DMS 273 (cell line): ENCODE measurements around the gene KCNK18.
A peak's percentile ranks its signal among the peaks of the same experiment; 100 is the strongest.

ENCODE experiments used
- DNase-seq: peaks from one replicate; lab custom pipeline; 2025; ENCODE audit not compliant: unreplicated experiment; lab: John Stamatoyannopoulos, UW

The KCNK18 gene

DNA sequence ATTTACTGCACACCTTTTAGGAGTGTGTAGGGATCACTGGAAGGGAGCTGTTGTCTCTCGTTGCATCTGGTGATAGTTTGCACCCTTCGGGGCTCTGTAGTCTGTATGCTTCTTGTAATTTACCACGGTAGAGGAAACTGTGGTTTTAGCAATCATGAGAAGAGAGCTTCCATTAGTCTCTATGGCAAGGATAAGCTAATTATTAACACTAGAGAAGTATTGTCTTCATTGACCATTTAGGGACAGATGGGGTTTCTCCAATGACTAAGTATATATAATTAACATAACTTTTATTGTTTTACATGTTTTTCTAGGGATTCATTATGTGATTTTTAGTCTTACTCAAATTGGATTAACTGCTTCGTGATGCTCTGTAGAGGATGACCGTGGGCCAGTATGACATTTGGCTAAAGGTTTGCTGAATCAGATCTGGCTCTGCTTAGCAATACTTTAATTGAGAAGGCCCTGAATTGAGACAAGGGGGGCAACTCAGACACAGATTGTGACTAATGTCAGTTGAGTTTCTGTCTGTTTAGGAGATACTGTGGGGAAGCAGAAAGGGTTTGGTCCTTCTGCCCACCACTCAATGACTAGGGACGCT is 52.3 kb downstream of the KCNK18 start:
- no peak for DNase-seq

DNA sequence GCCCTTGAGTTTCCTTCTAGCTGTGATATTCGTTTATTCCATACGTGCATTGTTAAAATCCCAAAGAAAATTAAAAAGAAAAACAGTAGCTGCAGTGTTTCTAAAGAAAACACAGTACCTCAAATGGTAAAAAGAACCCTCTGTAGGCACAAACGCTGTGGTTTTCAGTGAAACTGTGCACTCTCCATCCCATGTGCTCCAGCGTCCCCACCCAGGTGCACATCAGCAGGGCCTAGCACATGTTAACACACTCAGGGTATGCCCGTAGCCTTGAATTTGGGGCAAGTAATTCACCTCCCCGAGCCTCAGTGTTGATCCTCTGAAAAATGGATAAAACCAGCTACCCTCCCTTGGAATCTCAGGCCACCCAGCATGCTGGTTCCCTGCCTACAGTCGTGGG is 53.1 kb downstream of the KCNK18 start:
- DNase-seq, result no peak

DNA sequence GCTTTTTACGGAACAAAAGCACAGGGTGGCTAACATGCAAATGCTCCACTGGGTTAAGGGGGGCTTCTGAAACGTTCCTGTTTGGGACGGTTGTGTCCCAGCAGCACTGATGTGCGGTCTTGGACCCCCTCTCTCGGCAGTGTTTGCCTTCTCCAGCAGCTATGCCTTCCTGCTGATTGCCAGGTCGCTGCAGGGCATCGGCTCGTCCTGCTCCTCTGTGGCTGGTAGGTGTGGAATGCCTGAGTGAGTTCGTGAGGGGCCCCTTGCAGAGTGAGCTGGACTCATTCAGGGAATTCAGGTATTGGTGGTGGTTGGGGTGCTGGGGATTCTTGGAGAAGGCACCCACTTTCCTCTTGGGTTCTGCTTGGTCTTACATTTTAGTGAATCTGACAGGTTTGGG is 56.6 kb downstream of the KCNK18 start:
- no peak for DNase-seq

DNA sequence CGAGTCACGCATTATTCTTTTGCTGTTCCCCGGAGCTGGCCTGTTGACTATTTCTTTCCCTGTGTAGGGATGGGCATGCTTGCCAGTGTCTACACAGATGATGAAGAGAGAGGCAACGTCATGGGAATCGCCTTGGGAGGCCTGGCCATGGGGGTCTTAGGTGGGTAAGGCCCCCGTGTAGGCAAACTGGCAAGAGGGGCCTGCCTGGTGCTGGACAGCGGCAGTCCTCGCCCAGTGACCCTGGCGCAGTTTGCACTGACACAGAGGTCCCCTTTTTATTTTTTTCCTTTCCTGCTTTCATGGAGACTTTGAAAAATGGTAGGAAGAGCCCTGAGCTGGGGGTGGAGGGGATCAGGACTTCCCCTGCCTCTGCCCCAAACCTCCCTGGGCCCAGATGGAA is 57.0 kb downstream of the KCNK18 start:
- no peak for DNase-seq

DNA sequence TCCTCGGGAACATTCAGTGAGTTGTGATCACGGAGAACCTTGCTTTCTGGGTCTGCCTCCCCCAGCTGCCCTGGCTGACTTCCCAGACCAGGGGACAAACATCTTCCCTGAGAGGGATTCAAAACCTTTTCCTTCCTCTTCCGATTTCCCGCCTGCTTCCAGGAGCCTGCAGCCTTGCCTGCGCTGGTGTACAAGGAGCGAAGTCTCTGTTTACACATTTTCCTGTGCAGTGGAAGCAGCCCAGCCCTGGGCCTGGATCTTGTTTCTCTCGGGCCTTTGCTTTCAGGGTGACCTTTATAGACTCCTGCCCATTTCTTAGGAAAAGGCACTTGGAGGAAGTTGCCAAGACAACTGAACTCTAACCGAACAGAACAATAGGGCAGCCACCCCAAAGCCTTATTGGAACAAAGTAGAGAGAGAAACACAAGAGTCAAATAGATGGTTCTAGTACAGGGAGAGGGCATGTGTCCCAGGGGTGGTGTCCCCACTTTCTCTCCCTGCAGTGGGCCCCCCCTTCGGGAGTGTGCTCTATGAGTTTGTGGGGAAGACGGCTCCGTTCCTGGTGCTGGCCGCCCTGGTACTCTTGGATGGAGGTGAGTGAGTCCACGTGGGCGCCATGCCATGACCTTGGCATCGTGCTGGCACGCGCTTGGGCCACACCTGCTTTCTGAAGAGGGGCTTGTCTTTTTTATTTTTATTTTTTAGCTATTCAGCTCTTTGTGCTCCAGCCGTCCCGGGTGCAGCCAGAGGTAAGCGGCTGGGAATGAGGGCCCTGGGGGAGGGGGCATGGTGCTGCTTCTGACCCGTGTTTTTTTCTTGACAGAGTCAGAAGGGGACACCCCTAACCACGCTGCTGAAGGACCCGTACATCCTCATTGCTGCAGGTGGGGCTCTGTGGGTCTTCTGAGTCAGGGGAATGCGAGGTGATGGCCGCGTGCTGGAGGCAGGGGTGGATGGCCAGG is 57.8 kb downstream of the KCNK18 start:
- DNase-seq, result no peak

DNA sequence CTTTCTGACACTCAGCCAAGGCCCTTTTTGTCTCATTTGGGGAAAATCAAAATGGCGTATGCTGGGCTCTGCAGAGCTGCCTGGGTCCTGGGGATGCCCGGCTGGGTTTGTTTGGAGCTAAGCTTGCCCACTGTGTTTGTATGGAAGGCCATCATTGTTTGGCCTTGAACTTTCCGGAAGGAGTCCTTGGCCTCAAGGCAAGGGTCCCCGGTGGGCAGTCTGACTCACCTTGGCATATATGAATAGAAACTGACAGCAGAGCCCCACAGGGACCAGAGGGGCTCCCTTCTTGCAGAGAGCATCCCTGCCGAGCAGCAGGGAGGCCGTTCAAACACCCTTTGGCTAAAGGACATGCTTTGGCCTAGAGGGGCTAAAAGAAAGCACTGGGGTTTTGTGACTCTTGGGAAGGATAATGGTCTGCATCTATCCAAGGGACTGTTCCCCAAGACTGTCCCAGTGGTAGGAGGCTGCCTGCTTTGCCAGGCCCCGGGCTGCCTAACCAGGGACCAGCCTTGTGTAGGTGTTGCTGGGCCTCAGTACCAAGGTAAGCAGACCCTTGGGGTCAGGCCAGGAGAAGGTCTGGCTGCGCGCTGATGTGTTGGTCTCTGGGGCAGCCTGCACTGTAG is 58.7 kb downstream of the KCNK18 start:
- DNase-seq, result no peak

DNA sequence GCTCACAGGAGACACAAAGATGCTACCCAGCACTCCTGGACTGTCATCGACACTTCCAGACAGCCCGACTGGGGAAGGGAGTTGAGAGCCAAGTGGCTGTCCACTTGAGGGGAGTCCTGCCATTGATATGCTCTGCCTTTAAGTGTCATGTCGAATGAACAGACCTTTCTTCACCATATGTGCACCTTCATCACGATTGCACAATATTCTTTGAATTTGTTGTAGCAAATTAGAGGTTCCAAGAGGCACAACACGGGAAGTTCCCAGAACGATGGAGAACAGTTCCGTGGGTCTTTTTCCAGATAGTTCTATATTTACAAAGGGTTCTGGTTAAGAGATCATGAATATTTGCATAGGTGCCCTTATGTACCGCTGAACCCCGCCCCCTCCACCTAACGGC is 59.6 kb downstream of the KCNK18 start:
- DNase-seq, result no peak

DNA sequence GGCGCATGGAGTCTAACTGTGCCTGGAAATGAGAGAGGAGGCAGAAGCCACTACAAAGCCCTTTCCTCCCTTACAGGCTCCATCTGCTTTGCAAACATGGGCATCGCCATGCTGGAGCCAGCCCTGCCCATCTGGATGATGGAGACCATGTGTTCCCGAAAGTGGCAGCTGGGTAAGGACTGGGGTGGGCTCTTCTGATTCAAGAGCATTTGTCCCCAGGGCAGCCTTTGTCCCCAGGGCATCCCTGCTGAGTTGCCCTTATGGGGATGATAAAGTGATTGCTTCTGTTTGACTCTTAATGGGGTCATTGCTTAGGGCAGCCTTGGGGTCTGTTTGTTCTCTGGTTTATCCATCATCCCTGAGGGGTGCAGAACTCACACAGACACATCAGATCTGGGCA is 60.4 kb downstream of the KCNK18 start:
- peak; percentile 64 for DNase-seq

DNA sequence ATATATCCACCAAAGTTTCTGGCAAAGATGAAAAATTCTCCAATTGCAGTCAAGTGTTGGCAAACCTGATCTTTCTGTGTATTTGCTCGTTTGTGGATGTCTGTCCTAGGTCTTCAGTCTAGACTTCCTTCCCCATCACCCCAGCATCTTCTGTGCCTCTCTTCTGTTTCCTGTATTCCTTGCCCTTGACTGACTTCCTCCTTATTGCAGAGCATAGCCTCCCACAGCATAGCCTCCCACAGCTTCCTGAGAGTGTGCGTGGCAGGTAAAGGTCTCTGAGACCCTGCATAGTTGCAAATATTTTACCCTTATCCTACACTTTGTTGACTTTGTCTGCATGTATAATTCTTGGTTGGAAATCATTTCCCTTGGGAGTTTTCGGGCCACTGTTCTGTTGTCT is 62.0 kb downstream of the KCNK18 start:
- no peak for DNase-seq
